Stomach smooth muscle (tissue), 2 donors: ENCODE measurements around the gene ENG.
A peak's percentile ranks its signal among the peaks of the same experiment; 100 is the strongest.

Source experiments
- H3K27ac ChIP-seq: one replicate; pipeline ENCODE4 v1.7.0; 2013; ENCODE audit warnings: mild to moderate bottlenecking, low read length, inconsistent platforms
- H3K27me3 ChIP-seq, 2 donors: one replicate each; pipeline ENCODE4 v1.7.0; 2013; ENCODE audit warnings: low read length in 2 of 2; ENCODE audit not compliant: insufficient read depth in 2 of 2, control insufficient read depth in 1 of 2
- H3K36me3 ChIP-seq, 2 donors: one replicate each; pipeline ENCODE4 v1.7.0; 2013; ENCODE audit warnings: low read length in 2 of 2; ENCODE audit not compliant: control insufficient read depth in 2 of 2, insufficient read depth in 2 of 2
- H3K4me1 ChIP-seq: one replicate; pipeline ENCODE4 v1.7.0; 2013; ENCODE audit warnings: low read length; ENCODE audit not compliant: control insufficient read depth, insufficient read depth
- H3K4me3 ChIP-seq, 2 donors: one replicate each; pipeline ENCODE4 v1.7.0; 2013; ENCODE audit warnings: low read length in 2 of 2
- H3K9ac ChIP-seq, 2 donors: one replicate each; pipeline ENCODE4 v1.7.0; 2013; ENCODE audit warnings: low read length in 2 of 2, mild to moderate bottlenecking in 1 of 2
- H3K9me3 ChIP-seq, 2 donors: one replicate each; pipeline ENCODE4 v1.7.0; 2013; ENCODE audit warnings: low read length in 2 of 2; ENCODE audit not compliant: control insufficient read depth in 2 of 2
- donor health status: healthy.
- donor health status: Pancreatic carcinoma.

The ENG gene

DNA sequence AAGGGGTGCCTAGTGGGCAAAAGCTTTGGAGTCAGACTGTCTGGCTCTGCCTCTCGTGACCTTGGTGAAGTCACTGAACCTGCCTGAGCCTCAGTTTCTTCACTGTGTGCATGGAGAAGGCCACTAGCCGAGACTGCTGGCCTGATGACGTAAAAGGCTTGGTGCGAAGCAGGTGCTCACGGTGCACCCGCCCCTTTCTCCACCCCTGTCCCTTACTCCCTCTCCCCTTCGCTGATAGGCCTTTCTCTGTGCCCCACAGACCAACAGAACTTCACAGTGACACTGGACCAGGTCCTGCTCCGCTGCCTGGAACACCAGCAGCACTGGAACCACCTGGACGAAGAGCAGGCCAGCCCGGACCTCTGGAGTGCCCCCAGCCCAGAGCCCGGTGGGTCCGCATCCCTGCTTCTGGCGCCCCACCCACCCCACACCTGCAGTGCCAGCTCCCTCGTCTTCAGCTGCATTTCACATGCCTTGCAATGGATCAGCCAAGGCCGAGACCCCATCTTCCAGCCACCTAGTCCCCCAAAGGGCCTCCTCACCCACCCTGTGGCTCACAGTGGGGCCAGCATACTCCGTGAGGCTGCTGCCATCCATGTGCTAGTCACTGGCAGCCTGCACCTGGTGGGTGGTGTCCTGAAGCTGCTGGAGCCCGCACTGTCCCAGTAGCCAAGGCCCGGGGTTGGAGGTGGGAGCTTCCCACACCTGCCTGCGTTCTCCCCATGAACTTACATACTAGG, 41.4 kb downstream of the ENG start:
- no peaks in the 10 kb centered on the region for H3K27me3 ChIP-seq
- H3K27ac ChIP-seq = no peak overlapping the region
- peaks cover 3% of the 10 kb centered on the region for H3K4me1 ChIP-seq
- H3K4me3 ChIP-seq = no peak overlapping the region
- H3K36me3 ChIP-seq = peaks cover 7 to 50% of the 10 kb centered on the region in 2 donors
- no peaks in the 10 kb centered on the region for H3K9me3 ChIP-seq
- H3K9ac ChIP-seq = no peak overlapping the region

DNA sequence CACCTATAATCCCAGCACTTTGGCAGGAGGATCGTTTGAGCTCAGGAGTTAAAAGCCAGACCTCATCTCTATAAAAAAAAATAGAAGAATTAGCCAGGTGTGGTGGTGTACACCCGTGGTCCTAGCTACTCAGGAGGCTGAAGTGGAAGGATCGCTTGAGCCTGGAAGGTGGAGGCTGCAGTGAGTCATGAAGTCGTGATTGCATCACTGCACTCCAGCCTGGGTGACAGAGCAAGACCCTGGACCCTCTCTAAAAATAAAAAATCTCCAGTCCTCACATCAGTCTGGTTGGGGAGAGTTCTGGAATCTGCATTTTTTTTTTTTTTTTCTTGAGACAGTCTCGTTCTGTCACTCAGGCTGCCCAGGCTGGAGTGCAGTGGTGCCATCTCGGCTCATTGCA, 42.4 kb downstream of the ENG start:
- no peaks in the 10 kb centered on the region for H3K9me3 ChIP-seq
- no peak overlapping the region for H3K9ac ChIP-seq
- H3K27ac ChIP-seq = no peak overlapping the region
- H3K36me3 ChIP-seq = peaks cover 16 to 55% of the 10 kb centered on the region in 2 donors
- H3K4me1 ChIP-seq = peaks cover 7% of the 10 kb centered on the region
- no peak overlapping the region for H3K4me3 ChIP-seq
- H3K27me3 ChIP-seq = no peaks in the 10 kb centered on the region

DNA sequence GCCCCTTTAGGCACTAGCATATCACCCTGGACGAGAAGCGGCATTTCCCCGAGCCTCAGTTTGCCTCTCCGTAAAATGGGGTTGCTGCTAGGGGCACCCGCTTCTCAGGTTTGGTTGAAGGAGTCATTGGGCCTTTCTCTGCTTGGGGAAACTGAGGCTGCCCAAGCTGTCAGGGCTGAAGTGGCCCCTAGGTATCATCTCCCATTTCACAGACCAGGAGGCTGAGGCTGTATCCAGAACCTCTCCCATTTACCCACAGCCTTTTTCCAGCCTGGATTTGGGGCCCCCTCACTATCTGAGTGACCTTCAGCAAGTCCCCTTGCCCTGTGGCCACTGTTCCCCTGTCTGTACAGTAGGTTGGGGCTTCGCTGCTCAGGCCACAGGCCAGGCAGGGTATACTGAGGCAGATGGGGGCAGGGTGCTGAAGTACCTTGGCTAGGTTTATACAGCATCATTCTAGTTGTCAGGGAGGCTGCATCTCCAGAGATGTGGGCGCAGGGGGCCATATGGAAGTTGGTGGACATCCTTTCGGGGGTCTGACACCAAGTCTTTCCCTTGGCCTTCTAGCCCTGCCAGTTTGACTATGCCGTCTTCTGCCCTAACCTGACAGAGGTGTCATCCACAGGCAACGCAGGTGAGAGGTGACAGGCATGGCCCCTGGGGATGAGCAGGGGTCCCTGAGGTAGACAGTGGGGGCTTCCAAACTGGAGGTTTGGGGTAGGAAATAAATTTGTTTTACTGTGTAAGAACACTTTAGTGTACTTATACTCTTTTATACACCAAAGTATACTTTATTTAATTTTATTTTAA, 43.9 kb downstream of the ENG start:
- Histone ChIP-seq H3K36me3 (peaks cover 19 to 57% of the 10 kb centered on the region in 2 donors), H3K4me3 (no peak overlapping the region)

DNA sequence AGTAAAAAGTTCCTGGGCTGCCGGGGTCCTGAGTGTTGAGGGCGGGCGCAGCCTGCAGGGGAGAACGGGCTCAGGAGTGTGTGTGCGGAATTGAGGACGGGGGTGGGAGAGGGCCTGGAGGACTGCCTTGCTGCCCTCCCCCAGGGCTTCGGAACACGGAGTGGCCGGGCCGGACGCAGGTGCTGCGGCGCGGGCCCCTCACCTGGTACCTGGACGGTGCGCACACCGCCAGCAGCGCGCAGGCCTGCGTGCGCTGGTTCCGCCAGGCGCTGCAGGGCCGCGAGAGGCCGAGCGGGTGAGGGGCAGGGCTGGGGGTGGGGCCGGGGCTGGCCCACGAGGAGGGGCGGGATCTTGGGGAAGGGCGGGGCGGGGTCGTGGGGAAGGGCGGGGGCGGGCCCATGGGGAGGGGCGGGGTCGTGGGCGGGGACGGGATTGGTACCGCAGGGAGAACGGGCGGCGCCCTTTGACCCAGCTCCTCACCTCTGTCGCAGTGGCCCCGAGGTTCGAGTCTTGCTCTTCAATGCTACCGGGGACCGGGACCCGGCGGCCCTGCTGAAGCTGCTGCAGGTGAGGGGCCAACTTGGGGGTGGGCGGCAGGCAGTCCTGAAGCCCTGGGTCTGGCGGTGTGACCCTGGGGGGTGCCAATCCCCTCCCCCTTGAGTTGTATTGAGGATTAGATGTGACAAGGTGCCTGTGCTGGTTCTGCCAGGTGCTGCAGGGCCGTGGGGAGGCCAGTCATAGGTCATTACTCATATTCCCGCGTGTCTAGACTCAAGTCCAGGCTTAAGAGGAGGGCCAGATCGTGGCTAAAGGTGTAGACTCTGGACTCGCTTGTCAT, 44.7 kb downstream of the ENG start:
- Histone ChIP-seq H3K27me3 (no peaks in the 10 kb centered on the region), H3K4me3 (no peak overlapping the region), H3K27ac (no peak overlapping the region), H3K4me1 (peaks cover 9% of the 10 kb centered on the region), H3K36me3 (peaks cover 19 to 51% of the 10 kb centered on the region in 2 donors), H3K9ac (no peak overlapping the region), H3K9me3 (no peaks in the 10 kb centered on the region)

More for the DNA sequence above, 43.9 kb downstream of the ENG start:
- Histone ChIP-seq H3K4me1 (peaks cover 9% of the 10 kb centered on the region), H3K9ac (no peak overlapping the region), H3K27me3 (no peaks in the 10 kb centered on the region), H3K27ac (no peak overlapping the region), H3K9me3 (no peaks in the 10 kb centered on the region)

DNA sequence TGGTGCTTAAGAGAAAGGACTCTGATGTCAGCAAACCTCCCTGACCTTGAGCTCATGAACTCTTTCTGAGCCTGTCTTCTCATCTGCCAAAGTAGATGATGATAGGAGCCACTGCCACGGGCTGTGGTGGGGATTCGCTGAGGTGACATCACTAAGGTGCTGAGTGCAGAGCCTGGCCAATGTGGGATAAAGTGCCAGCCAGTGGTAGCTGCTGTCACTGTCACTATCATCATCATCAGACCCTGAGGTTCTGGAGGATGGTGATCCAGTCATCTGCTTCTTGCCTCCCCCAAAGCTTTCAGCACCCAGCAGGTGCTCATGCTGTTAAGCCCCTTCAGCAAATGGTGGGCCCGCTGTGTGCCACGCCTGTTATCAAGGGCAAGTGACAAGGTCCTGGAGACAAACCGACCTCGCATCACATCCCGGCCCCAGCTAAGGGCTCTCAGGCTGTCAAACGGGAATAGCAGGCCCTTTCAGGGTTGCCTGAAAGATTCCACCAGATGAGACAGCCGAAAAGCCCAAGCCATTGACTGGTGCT, 45.4 kb downstream of the ENG start:
- Histone ChIP-seq H3K9me3 (no peaks in the 10 kb centered on the region), H3K4me1 (peaks cover 15% of the 10 kb centered on the region), H3K4me3 (no peak overlapping the region), H3K36me3 (peaks cover 19 to 47% of the 10 kb centered on the region in 2 donors), H3K9ac (no peak overlapping the region), H3K27me3 (no peaks in the 10 kb centered on the region), H3K27ac (no peak overlapping the region)

DNA sequence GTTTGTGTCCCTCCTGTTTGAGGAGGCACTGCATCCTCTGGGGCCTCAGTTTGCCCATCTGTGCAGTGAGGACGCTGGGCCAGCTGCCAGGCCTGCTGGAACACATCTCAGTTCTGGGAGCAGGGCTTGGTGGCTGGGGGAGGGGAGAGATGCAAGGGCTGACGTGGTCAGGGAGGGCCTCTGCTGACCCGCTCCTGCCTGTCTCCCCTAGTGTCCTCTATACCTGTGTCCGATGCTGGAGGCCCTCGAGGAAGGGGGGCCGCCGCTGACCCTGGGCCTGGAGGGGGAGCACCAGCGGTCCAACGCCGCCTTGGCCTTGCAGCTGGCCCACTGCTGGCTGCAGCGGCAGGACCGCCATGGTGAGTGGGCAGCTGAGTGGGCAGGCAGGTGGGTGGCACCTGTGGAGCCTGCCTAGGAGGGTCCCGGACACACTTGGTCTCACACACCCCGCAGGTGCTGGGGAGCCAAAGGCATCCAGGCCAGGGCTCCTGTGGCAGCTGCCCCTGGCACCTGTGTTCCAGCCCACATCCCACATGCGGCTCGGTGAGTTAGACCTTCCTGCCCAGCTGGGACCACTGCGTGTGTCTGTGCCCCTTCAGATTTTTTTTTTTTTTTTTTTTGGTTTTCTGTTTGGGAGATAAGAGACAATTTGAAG, 46.0 kb downstream of the ENG start:
- Histone ChIP-seq H3K27ac (no peak overlapping the region), H3K27me3 (no peaks in the 10 kb centered on the region), H3K36me3 (peaks cover 16 to 42% of the 10 kb centered on the region in 2 donors), H3K9me3 (no peaks in the 10 kb centered on the region), H3K4me3 (no peak overlapping the region), H3K4me1 (peaks cover 21% of the 10 kb centered on the region), H3K9ac (no peak overlapping the region)

DNA sequence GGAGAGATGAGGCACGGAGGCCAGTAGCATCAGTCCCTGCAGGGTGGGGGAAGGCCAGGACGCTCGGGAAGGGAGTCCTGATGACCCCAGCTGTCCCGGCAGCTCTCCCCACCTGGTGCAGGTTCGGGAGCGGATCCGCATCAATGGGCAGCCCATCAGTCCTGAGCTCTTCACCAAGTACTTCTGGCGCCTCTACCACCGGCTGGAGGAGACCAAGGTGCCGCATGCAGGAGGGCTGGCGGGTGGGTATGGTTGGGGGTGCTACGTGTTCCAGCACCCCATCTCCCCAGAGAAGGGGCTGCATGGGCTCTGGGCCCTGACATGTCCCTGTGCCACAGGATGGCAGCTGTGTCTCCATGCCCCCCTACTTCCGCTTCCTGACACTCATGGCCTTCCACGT, 47.6 kb downstream of the ENG start:
- Histone ChIP-seq H3K9me3 (no peaks in the 10 kb centered on the region), H3K4me1 (peaks cover 33% of the 10 kb centered on the region), H3K36me3 (peaks cover 13 to 34% of the 10 kb centered on the region in 2 donors), H3K27ac (no peak overlapping the region), H3K4me3 (no peak overlapping the region), H3K27me3 (no peaks in the 10 kb centered on the region), H3K9ac (no peak overlapping the region)

DNA sequence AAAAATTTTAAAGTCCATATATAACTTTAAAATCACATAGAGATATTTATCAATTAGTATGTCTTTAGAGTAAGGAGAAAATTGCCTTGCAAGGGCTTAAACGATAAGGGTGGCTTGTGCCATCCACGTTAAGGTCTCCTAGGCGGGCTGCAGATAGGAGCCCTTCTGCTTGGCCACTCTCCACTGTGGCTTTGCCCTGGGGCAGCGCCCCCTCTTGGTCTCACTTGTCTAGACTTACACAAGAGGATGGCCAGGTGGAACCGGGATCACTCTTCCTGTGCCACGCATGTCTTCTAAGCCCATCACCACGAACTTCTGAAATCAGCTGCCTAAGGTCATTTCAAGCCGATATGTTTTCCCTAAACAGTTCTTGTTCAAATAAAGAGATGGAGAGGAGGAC, 48.8 kb downstream of the ENG start:
- H3K27ac ChIP-seq = no peak overlapping the region
- no peaks in the 10 kb centered on the region for H3K27me3 ChIP-seq
- peaks cover 13 to 31% of the 10 kb centered on the region in 2 donors for H3K36me3 ChIP-seq

DNA sequence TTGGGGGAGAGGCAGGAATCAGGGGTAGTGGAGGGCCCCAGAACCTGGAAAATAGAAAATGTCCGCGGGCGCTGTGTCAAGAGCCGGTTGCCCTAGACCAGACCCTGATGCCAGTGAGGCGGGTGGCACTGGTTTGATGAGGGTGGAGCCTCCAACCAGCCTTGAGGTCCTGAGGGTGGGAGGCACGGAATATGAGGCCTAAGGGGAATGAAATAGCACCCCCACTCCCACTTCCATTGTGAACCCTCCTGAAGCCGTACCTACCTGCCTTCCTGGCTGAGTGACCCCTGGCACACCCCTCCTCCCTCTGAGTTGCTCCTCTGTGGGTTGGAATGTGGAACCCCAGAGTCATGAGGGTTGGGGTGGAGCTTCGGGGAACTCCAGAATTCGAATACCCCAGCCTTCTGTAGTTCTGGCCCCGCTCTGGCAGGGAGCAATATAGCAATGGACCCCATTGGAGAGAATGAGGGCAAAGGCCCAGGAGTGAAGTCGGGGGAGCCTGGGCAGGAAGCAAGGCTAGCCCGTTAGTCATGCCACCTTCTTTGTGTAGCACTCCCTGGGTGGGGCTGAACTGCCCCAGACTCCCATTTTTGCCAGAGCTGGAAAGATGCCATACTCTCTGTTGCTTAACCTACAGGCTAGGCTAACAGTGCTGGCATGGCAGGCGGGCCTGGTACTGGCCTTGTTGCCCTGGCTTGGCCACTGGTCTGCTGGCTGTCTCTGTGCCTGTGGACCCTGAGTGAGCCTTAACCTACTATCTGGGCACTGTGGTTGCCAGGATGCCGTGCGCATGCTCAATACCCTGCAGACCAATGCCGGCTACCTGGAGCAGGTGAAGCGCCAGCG, 50.7 kb downstream of the ENG start:
- Histone ChIP-seq H3K4me1 (peaks cover 34% of the 10 kb centered on the region), H3K4me3 (peak overlapping the region; percentile 69 to 86), H3K9ac (peak overlapping the region; percentile 75 to 94), H3K27me3 (no peaks in the 10 kb centered on the region), H3K9me3 (no peaks in the 10 kb centered on the region), H3K36me3 (peaks cover 13 to 22% of the 10 kb centered on the region in 2 donors), H3K27ac (peak overlapping the region; percentile 81)

More for the DNA sequence above, 48.8 kb downstream of the ENG start:
- Histone ChIP-seq H3K9me3 (no peaks in the 10 kb centered on the region), H3K4me3 (no peak overlapping the region), H3K9ac (no peak overlapping the region), H3K4me1 (peaks cover 34% of the 10 kb centered on the region)
